Renal pelvis (tissue), 12 donors: ENCODE results near the gene CDK5RAP3. TPM values are rescaled to one million over a fixed set of nuclear protein-coding genes. Genes with fewer than 3 reads are reported as not detected.
"Not testable (repeated sequence)": the region's sequence is repeated elsewhere in the genome, so short reads cannot be mapped to it uniquely, and the experiment has no call there.

Experiments
- DNase-seq: peaks from one replicate; pipeline ENCODE4 v3.0.0-alpha.2; 2013
- long read RNA-seq, 16 experiments: transcript quantifications; one replicate each; lab custom pipeline, GENCODE V29; 2026
- polyA plus RNA-seq, 3 donors: library from polyadenylated mRNA; unstranded; fragments of 120-200 nt; gene quantifications; one replicate each; pipeline ENCODE4 v1.2.1, GENCODE V29; 2013; ENCODE audit not compliant: insufficient read length in 3 of 3

The CDK5RAP3 gene, protein sequence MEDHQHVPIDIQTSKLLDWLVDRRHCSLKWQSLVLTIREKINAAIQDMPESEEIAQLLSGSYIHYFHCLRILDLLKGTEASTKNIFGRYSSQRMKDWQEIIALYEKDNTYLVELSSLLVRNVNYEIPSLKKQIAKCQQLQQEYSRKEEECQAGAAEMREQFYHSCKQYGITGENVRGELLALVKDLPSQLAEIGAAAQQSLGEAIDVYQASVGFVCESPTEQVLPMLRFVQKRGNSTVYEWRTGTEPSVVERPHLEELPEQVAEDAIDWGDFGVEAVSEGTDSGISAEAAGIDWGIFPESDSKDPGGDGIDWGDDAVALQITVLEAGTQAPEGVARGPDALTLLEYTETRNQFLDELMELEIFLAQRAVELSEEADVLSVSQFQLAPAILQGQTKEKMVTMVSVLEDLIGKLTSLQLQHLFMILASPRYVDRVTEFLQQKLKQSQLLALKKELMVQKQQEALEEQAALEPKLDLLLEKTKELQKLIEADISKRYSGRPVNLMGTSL
- 100 to 1,000 TPM; 152 to 194 (median 178) TPM for polyA plus RNA-seq
- long read RNA-seq, donor 1, transcript CDK5RAP3-225 (2 exons, 2,455 nt) = minor isoform, 18 of 47 reads
- long read RNA-seq, donor 1, transcript CDK5RAP3-201 (14 exons, 1,866 nt) = major isoform, 21 of 47 reads
- long read RNA-seq, donor 1, partial matches to known transcripts = 0 of 47 reads
- long read RNA-seq, donor 1, other reads (novel, unspliced or antisense) = 0 of 47 reads
- long read RNA-seq, donor 2, transcript CDK5RAP3-225 (2 exons, 2,455 nt) = major isoform, 20 of 80 reads
- long read RNA-seq, donor 2, transcript CDK5RAP3-231 (12 exons, 2,759 nt) = minor isoform, 9 of 80 reads
- long read RNA-seq, donor 2, transcript CDK5RAP3-201 (14 exons, 1,866 nt) = minor isoform, 15 of 80 reads
- long read RNA-seq, donor 2, partial matches to known transcripts = 26 of 80 reads
- long read RNA-seq, donor 2, other reads (novel, unspliced or antisense) = 0 of 80 reads
- long read RNA-seq, donor 3, transcript CDK5RAP3-231 (12 exons, 2,759 nt) = minor isoform, 6 of 55 reads
- long read RNA-seq, donor 3, transcript CDK5RAP3-201 (14 exons, 1,866 nt) = minor isoform, 14 of 55 reads
- long read RNA-seq, donor 3, transcript CDK5RAP3-225 (2 exons, 2,455 nt) = major isoform, 18 of 55 reads
- long read RNA-seq, donor 3, partial matches to known transcripts = 10 of 55 reads
- long read RNA-seq, donor 3, other reads (novel, unspliced or antisense) = 0 of 55 reads
- long read RNA-seq, donor 4, transcript CDK5RAP3-225 (2 exons, 2,455 nt) = major isoform, 32 of 109 reads
- long read RNA-seq, donor 4, transcript CDK5RAP3-231 (12 exons, 2,759 nt) = minor isoform, 9 of 109 reads
- long read RNA-seq, donor 4, transcript CDK5RAP3-201 (14 exons, 1,866 nt) = minor isoform, 17 of 109 reads
- long read RNA-seq, donor 4, partial matches to known transcripts = 43 of 109 reads
- long read RNA-seq, donor 4, other reads (novel, unspliced or antisense) = 0 of 109 reads
- long read RNA-seq, donor 5, transcript CDK5RAP3-201 (14 exons, 1,866 nt) = major isoform, 8 of 17 reads
- long read RNA-seq, donor 5, transcript CDK5RAP3-225 (2 exons, 2,455 nt) = minor isoform, 7 of 17 reads
- long read RNA-seq, donor 5, partial matches to known transcripts = 0 of 17 reads
- long read RNA-seq, donor 5, other reads (novel, unspliced or antisense) = 0 of 17 reads
- long read RNA-seq, donor 6, transcript CDK5RAP3-201 (14 exons, 1,866 nt) = minor isoform, 12 of 59 reads
- long read RNA-seq, donor 6, transcript CDK5RAP3-225 (2 exons, 2,455 nt) = major isoform, 17 of 59 reads
- long read RNA-seq, donor 6, partial matches to known transcripts = 22 of 59 reads
- long read RNA-seq, donor 6, other reads (novel, unspliced or antisense) = 0 of 59 reads
- long read RNA-seq, donor 7, transcript CDK5RAP3-225 (2 exons, 2,455 nt) = major isoform, 12 of 33 reads
- long read RNA-seq, donor 7, transcript CDK5RAP3-201 (14 exons, 1,866 nt) = major isoform, 12 of 33 reads
- long read RNA-seq, donor 7, partial matches to known transcripts = 0 of 33 reads
- long read RNA-seq, donor 7, other reads (novel, unspliced or antisense) = 0 of 33 reads
- long read RNA-seq, donor 8, transcript CDK5RAP3-225 (2 exons, 2,455 nt) = major isoform, 10 of 18 reads
- long read RNA-seq, donor 8, transcript CDK5RAP3-201 (14 exons, 1,866 nt) = minor isoform, 5 of 18 reads
- long read RNA-seq, donor 8, partial matches to known transcripts = 0 of 18 reads
- long read RNA-seq, donor 8, other reads (novel, unspliced or antisense) = 0 of 18 reads
- long read RNA-seq, donor 9, transcript CDK5RAP3-201 (14 exons, 1,866 nt) = minor isoform, 11 of 64 reads
- long read RNA-seq, donor 9, transcript CDK5RAP3-231 (12 exons, 2,759 nt) = minor isoform, 9 of 64 reads
- long read RNA-seq, donor 9, transcript CDK5RAP3-225 (2 exons, 2,455 nt) = major isoform, 29 of 64 reads
- long read RNA-seq, donor 9, partial matches to known transcripts = 9 of 64 reads
- long read RNA-seq, donor 9, other reads (novel, unspliced or antisense) = 0 of 64 reads
- long read RNA-seq, donor 10, transcript CDK5RAP3-225 (2 exons, 2,455 nt) = major isoform, 24 of 74 reads
- long read RNA-seq, donor 10, transcript CDK5RAP3-201 (14 exons, 1,866 nt) = minor isoform, 13 of 74 reads
- long read RNA-seq, donor 10, partial matches to known transcripts = 28 of 74 reads
- long read RNA-seq, donor 10, other reads (novel, unspliced or antisense) = 0 of 74 reads
- long read RNA-seq, donor 11, transcript CDK5RAP3-225 (2 exons, 2,455 nt) = minor isoform, 7 of 21 reads
- long read RNA-seq, donor 11, transcript CDK5RAP3-201 (14 exons, 1,866 nt) = major isoform, 8 of 21 reads
- long read RNA-seq, donor 11, partial matches to known transcripts = 0 of 21 reads
- long read RNA-seq, donor 11, other reads (novel, unspliced or antisense) = 0 of 21 reads
- long read RNA-seq, donor 12, transcript CDK5RAP3-231 (12 exons, 2,759 nt) = minor isoform, 12 of 72 reads
- long read RNA-seq, donor 12, transcript CDK5RAP3-201 (14 exons, 1,866 nt) = minor isoform, 16 of 72 reads
- long read RNA-seq, donor 12, transcript CDK5RAP3-225 (2 exons, 2,455 nt) = major isoform, 26 of 72 reads
- long read RNA-seq, donor 12, partial matches to known transcripts = 11 of 72 reads
- long read RNA-seq, donor 12, other reads (novel, unspliced or antisense) = 0 of 72 reads
- long read RNA-seq, donor 13, transcript CDK5RAP3-201 (14 exons, 1,866 nt) = minor isoform, 6 of 42 reads
- long read RNA-seq, donor 13, transcript CDK5RAP3-225 (2 exons, 2,455 nt) = major isoform, 23 of 42 reads
- long read RNA-seq, donor 13, transcript CDK5RAP3-231 (12 exons, 2,759 nt) = minor isoform, 7 of 42 reads
- long read RNA-seq, donor 13, partial matches to known transcripts = 0 of 42 reads
- long read RNA-seq, donor 13, other reads (novel, unspliced or antisense) = 0 of 42 reads
- long read RNA-seq, donor 14 = 0 reads
- long read RNA-seq, donor 15 = 0 reads
- long read RNA-seq, donor 16, transcript CDK5RAP3-201 (14 exons, 1,866 nt) = minor isoform, 22 of 102 reads
- long read RNA-seq, donor 16, transcript CDK5RAP3-231 (12 exons, 2,759 nt) = minor isoform, 7 of 102 reads
- long read RNA-seq, donor 16, transcript CDK5RAP3-225 (2 exons, 2,455 nt) = major isoform, 38 of 102 reads
- long read RNA-seq, donor 16, partial matches to known transcripts = 31 of 102 reads
- long read RNA-seq, donor 16, other reads (novel, unspliced or antisense) = 0 of 102 reads

DNA sequence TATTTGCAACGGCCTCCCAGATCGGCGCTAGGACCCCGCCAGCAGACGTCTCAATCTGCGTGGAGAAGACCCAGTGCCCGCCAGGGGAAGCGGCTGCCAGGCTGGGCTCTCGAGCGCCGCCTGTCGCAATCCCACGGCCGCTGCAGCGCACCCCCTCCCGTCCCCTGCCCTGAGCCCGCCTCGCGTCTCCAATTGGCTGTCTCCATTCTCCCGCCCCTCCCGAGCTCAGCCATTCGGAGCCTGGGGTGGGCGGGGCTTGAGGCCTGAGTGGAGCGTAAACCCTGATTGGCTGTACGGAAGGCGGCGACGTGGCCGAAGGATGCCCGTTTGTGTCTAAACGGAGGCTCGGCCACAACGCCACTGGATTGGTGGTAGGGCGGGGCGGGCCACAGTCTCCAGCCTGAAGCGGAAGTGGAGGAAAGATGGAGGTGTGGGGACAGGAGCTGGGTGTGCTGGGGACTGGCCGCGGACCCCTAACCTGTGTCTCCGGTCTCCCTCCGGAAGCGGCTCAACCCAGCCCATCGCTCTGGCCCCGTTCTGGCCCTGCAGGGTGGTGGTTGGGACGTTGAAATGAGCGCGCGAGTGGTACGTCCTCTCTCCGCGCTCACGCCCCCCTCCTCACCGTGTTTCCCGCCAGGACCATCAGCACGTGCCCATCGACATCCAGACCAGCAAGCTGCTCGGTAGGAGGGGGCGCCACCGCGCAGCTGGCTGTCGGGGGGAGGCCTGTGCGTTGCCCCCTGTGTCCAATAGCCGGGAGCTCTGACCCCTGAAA, at the start of gene CDK5RAP3:
TSS of gene CDK5RAP3 (plus strand) at position 389 of the 775 bp plus-strand sequence. CDS start at position 423, 34 bp downstream.
- peak; percentile 100 for DNase-seq

DNA sequence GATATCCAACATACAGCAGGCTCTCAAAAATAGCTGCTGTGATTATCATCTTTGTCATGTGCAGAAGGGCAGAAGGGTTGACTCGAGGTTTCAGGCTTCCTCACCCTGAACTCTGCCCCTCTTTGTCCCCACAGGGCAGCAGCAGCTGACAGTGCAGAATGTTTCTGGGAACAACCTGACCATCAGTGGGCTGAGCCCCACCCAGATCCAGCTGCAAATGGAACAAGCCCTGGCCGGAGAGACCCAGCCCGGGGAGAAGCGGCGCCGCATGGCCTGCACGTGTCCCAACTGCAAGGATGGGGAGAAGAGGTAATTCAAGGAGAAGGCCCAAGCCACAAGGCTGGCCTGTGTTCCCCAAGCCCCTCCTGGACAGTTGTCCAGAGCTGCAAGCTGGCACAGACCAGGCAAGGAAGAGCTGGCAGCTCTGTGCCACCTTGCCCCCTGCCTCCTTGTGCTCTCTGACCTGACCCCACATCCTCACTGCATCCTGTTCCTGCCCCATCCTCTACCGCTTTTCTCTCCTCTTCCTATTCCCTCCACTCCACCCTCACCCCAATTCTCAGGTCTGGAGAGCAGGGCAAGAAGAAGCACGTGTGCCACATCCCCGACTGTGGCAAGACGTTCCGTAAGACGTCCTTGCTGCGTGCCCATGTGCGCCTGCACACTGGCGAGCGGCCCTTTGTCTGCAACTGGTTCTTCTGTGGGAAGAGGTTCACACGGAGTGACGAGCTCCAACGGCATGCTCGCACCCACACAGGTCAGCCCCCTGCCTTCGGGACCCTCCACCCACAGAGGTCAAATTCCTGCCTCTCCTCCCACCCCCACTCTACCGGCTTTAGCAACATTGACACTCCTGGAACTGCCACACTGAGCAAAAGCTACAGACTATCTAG, 45.9 kb upstream of the CDK5RAP3 start:
- DNase-seq = no peak

DNA sequence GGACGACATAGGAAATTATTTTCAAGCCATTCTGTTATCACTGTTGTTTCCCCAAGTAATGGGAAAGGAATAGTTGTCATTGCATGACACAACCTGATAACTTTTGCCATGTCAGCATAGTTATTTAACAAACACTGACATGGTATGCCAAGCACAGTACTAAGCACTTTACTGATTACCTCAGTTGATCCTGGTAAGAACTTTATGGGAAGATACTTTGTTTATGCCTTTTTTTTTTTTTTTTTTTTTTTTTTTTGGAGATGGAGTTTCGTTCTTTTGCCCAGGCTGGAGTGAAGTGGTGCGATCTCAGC, 45.3 kb upstream of the CDK5RAP3 start:
- no peak for DNase-seq

DNA sequence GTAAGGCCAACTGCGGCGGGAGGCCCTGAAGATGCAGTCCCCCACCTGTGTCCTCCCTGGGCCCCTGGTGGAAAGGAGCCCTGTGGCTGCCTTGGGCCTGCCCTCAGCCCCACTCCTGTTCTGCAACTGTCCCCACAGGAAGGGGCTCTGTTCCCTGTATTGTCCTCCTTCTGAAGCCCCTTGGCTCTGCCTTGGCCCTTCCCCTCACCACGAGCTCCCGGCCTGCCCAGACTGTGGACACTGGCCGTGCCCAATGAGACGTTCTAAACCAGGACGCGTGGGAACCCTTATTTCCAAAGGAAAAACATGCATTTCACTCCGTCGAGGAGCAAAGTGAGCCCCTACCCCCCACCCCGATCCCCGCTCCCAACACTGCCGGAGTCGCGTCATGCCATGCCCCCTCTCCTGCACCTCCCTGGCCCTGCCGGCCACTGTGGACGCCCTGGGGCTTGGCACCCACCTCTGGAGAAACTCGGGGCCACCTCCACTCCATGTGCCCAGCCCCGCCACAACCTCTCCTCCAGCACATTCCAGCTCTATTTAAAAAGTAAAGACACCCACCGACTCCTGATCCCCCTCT, 43.0 kb upstream of the CDK5RAP3 start:
- DNase-seq = no peak

DNA sequence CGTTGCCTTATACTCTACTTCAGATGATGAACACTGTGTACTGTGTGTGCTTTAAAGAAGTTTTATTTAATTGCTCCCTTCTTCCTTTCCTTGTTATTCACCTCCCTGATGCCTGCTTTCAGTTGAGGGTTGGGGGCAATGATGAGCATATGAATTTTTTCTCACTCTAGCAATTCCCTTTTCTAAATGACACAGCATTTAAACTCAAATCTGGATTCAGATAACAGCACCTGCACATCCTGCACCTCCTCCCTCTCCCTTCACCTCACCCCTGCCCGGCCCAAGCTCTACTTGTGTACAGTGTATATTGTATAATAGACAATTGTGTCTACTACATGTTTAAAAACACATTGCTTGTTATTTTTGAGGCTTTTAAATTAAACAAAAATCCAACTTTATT, 42.5 kb upstream of the CDK5RAP3 start:
- no peak for DNase-seq

DNA sequence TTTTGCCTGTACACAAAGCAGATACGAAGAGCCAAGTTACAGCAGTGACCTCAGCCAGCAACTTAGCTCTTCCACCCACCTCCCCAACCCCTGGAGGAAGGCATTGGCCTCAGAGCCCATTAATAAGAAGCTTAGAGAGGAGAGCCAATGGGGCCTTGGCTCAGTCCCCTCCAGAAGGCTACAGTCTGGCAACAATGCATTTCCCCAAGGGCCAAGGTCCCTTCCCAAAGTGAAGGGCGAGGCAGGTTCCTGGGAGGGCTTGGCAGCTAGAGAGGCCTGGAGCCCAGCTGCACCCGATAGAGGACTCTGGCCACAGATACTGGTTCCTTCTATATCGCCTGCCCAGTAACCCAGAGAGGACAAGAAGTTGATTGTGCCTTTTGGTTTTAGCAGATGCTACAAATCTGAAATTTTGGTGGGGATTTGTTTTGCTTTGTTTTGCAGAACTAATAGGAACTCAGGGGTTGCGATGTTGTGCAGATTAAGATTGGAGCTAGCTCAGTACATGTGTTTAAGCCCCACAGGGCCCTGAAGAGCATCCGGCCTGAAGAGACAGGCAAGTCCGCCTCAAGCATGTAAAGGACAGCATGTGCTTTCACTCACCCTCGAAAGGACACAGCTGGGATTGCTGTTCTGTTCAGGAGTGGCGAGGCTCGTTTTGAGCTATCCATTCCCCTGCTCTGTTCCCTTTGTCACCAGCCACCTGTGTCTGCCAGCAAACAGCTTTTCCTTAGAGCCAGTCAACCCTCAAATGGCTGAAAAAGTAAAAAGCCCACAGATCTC, 41.5 kb upstream of the CDK5RAP3 start:
- no peak for DNase-seq

DNA sequence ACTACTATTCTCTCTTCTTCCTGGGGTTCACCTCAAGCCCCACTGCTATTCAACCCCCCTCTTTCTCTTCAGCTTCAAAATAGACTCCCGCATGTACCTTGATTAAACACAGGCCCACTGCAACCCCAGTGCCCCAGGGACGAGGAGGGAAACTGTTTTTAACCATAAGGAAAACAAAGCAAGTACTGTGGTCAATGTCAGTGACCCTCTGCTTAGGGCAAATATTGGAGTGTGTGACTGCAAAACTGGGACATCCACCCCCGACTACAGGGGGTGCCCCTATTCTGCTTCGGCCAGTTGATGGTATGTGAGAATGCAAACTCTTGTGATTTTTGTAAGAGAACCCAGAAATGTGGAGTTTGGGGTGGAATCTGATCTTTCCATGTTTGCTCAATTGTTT, 39.1 kb upstream of the CDK5RAP3 start:
- DNase-seq = no peak

DNA sequence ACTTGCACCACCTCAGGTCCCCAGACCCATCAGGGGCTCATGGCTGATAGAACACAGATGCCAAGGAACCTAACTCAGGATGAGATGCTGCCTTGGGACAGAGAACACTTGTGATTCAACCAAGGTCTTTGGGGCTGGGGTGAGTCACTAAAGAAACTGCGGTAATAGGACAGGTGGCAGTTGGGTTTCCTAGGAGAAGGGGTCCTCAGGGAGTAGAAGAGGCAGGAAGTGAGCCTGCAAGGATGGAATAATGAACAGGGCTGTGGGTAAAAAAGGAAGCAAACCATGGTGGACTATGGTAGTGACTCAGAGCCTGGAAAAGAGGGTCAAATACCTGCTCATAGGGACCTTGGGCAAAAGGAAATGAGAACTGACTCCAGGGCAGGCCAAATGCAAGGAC, 36.1 kb upstream of the CDK5RAP3 start:
- DNase-seq = no peak

DNA sequence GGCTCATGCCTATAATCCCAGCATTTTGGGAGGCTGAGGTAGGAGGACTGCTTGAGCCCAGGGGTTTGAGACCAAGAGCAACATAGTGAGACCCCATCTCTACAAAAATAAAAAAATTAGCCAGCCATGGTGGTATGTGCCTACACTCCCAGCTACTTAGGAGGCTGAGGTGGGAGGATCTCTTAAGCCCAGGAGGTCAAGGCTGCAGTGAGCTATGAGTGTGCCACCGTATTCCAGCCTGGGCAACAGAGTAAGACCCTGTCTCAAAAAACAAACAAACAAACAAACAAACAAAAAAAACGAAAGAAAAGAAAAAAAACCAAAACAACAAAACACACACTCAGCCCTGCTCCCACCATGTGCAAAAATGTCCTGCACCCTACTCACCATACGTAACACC, 35.4 kb upstream of the CDK5RAP3 start:
- not testable (repeated sequence) for DNase-seq

DNA sequence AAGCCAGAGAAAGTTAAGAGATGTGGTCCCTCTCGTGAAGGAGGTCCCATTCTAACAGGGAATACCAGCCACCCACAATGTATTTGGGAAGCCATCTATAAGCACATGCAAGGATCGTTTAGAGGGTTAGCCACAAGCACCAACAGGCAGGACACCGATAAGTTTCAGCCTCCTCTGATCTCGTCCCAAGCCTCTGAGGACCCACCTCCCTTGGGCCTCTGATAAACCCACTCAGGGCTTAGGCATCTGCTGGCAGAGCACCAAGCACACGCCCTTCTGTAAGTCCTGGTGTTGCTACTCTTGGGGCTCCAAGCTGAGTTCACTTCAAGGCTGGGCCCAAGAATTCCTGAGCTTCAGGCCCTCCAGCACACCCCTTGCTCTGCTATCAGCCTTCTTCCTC, 35.0 kb upstream of the CDK5RAP3 start:
- DNase-seq = no peak

DNA sequence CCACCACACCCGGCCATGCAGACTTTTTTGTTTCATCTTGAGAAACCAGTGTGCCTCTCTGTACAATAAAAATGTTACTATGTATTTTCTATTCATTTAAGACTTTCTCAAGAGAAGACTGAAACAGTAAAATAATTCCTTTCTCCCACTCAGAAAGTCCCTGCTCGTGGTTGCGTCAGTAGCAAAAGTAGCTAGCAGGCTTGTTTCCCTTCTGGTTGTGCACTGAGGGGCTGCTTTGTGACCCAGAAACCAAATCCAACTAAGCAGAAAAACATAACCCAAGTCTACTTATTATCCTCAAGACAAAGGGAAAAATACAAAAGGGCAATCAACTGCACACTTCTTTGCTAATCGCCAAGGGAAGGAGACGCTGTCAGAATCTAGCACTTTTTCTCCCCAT, 33.0 kb upstream of the CDK5RAP3 start:
- DNase-seq = no peak

DNA sequence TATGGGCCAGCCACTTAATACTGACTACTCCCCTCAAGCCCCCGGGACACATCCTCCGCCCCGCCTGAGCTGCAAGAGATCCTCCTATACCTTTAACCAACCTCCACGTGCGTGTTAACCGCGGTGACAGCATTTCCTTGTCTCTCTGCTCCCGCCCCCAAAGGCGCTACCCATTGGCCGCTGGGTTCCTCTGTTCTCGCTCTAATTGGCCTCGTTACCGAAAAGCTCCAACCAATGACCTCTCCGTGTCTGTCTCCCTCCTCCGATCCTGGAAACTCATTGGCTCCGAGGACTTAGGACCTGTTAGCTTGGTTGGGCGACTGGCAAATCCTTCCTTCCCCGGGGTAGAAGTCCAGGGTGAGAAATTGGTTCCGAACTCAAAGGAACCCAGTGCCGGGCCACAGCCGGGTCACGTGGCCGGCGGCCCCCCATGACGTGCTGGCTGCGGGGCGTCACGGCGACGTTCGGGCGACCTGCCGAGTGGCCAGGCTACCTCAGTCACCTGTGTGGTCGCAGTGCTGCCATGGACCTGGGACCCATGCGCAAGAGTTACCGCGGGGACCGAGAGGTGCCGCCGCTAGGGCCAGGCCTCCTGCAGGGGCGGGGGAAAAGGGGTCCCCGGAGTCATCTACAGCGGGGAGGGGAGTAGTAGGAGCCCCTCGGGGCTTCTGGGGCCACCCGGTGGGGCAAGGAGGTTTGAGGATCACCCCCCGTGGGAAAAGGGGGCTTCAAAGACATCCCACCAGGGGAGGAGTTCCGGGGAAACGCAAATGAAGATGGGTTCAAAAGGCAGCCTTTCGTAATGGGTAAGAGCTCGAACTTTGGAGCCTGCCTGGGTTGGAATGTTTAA, 29.4 kb upstream of the CDK5RAP3 start, which contains the start of gene PNPO:
TSS of gene PNPO (plus strand) at position 326 of the 850 bp plus-strand sequence. CDS start at position 431, 105 bp downstream.
- peak; percentile 96 for DNase-seq
